Stimulated activated CD4-positive, alpha-beta T cell treated with anti-CD3 and anti-CD28 coated beads, Interleukin-4, amount 100 ng/mL, for 24 hours (primary cell): ENCODE data around the gene C6orf52.

Experiments used
- DNase-seq: peaks from one replicate; pipeline ENCODE4 v3.0.0-alpha.2; 2020

Gene C6orf52

GRCh38 chr6:10644225-10644624, 50.2 kb downstream of the C6orf52 start:
- DNase-seq, result no peak

- no peak for DNase-seq
These were observed 51.2 kb downstream of the C6orf52 start for GRCh38 chr6:10643201-10643651.

GRCh38 chr6:10641528-10641927, 52.9 kb downstream of the C6orf52 start:
- DNase-seq, result no peak

GRCh38 chr6:10640412-10640811, 54.0 kb downstream of the C6orf52 start:
- no peak for DNase-seq

GRCh38 chr6:10633216-10633615, 61.2 kb downstream of the C6orf52 start:
- DNase-seq, result no peak

GRCh38 chr6:10630178-10630577, 64.2 kb downstream of the C6orf52 start:
- DNase-seq, result no peak

GRCh38 chr6:10627800-10628199, 66.6 kb downstream of the C6orf52 start:
- no peak for DNase-seq

GRCh38 chr6:10626154-10626741, 68.2 kb downstream of the C6orf52 start:
- DNase-seq, result no peak

GRCh38 chr6:10624836-10625235, 69.6 kb downstream of the C6orf52 start:
- no peak for DNase-seq

GRCh38 chr6:10621847-10622246, 72.6 kb downstream of the C6orf52 start:
- no peak for DNase-seq
